Duodenal mucosa (tissue), 2 donors: ENCODE results near the gene PKNOX2.
"Not testable (repeated sequence)": the region's sequence is repeated elsewhere in the genome, so short reads cannot be mapped to it uniquely, and the experiment has no call there.

Experiments used
- H3K27ac ChIP-seq: one replicate; pipeline ENCODE4 v1.7.0; 2013; ENCODE audit warnings: low read depth, low read length
- H3K27me3 ChIP-seq, 2 donors: one replicate each; pipeline ENCODE4 v1.7.0; 2013; ENCODE audit warnings: low read length in 2 of 2, control low read depth in 1 of 2; ENCODE audit not compliant: insufficient read depth in 2 of 2, control insufficient read depth in 1 of 2
- H3K36me3 ChIP-seq, 2 donors: one replicate each; pipeline ENCODE4 v1.7.0; 2013; ENCODE audit warnings: low read length in 2 of 2, control low read depth in 1 of 2; ENCODE audit not compliant: insufficient read depth in 2 of 2, control insufficient read depth in 1 of 2
- H3K4me1 ChIP-seq, 2 donors: one replicate each; pipeline ENCODE4 v1.7.0; 2013; ENCODE audit warnings: low read length in 2 of 2, control low read depth in 1 of 2; ENCODE audit not compliant: insufficient read depth in 2 of 2, control insufficient read depth in 1 of 2
- H3K4me3 ChIP-seq, 2 donors: one replicate each; pipeline ENCODE4 v1.7.0; 2013; ENCODE audit warnings: low read length in 2 of 2, low read depth in 1 of 2
- H3K9ac ChIP-seq, 2 donors: one replicate each; pipeline ENCODE4 v1.7.0; 2013; ENCODE audit warnings: low read length in 2 of 2, low read depth in 1 of 2
- H3K9me3 ChIP-seq, 2 donors: one replicate each; pipeline ENCODE4 v1.7.0; 2013; ENCODE audit warnings: low read length in 2 of 2, control low read depth in 1 of 2; ENCODE audit not compliant: control insufficient read depth in 1 of 2

The PKNOX2 gene

DNA sequence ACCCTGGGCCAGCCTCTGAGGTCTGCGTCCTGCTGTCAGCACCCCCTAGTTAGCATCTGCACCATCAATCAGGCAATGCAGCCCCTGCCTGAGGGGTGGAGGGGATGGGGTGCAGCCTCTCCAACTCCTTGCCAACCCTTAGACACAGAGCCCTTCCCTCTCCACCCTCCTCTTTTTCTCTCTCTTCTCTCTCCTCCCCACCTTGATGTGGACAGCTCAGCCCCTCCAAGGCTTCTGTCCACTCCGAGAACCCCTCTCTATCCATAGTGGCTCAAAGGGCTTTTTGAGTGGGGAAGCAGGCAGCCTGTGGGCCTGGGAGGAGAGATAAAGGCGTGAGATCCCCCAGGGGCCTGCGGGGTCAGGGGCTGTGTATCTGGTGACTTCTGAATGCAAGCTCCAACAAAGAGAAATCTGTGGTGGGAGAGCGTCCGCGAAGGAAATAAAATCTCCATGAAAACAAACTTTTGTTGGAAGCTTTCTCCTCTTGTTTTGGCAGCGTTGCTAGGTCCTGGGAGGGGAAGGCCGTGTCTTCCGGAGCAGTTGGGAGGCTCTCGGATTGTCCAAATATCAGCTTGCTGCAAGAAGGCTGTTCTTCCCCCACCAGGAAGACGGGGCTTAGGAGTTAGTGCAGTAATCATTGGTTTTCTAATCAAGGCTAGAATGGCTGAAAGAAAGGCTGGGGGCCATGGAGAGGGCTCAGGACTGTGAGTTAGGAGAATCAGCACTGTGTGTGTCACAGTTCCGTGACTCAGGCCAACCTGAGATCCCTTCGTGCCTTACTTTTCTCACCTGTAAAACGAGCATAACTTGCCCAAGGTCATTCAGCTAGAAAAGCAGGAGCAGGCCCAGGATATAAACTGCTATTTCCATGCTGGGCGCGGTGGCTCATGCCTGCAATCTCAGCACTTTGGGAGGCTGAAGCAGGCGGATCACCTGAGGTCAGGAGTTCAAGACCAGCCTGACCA lies 50.3 kb downstream of the PKNOX2 start:
- H3K9me3 ChIP-seq = no peaks in the 10 kb centered on the region
- no peak overlapping the region for H3K27ac ChIP-seq
- H3K36me3 ChIP-seq = no peaks in the 10 kb centered on the region
- H3K27me3 ChIP-seq = no peaks in the 10 kb centered on the region
- no peak overlapping the region for H3K9ac ChIP-seq
- peaks cover 0 to 13% of the 10 kb centered on the region in 2 donors for H3K4me1 ChIP-seq
- H3K4me3 ChIP-seq = no peak overlapping the region

- H3K9ac ChIP-seq = no peak overlapping the region
- H3K27ac ChIP-seq = no peak overlapping the region
- no peaks in the 10 kb centered on the region for H3K9me3 ChIP-seq
- no peaks in the 10 kb centered on the region for H3K27me3 ChIP-seq
- H3K36me3 ChIP-seq = no peaks in the 10 kb centered on the region
- H3K4me3 ChIP-seq = no peak overlapping the region
- peaks cover 0 to 13% of the 10 kb centered on the region in 2 donors for H3K4me1 ChIP-seq
Observed at GRCh38 chr11:125215976-125216375, 51.4 kb downstream of the PKNOX2 start.

DNA sequence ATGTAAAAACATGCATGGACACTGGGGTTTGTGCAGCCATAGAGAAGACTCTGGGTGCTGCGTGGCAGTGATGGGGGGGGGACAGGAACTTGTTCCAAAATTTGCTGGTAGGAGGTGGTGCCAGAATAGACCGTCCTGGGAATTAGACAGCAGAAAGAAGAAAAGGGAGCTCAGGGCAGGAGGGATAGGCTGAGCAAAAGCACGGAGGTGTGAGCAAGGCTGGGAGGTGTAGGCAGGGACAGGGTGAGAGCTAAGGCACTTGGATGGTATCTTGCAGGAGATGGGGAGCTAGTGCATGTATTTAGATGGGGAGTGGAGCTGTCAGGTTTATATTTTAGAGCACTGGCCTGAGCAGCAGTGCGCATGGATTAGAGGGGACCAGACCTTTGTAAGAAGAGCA lies 53.8 kb downstream of the PKNOX2 start:
- Histone ChIP-seq H3K27ac (no peak overlapping the region), H3K4me1 (peaks cover 0 to 13% of the 10 kb centered on the region in 2 donors), H3K36me3 (no peaks in the 10 kb centered on the region), H3K27me3 (no peaks in the 10 kb centered on the region), H3K9ac (no peak overlapping the region), H3K9me3 (no peaks in the 10 kb centered on the region), H3K4me3 (no peak overlapping the region)

DNA sequence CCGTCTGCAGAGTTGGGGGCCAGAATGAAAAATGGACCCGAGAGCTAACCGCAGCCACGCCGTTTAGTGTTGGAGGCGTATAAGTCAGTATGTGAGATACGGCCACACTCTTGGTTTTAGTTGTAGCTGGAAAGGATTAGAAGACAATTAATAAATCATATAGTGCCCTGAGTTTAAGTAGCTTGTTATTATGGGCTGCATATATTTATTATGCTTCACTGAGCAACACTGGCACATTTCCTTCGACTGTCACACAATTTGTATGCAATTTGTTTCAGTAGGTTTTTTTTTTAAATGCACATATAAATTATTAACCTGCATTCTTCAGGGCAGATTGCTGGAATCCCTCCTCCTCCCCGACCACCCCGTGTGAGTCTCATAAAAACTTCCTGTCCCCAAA lies 56.9 kb downstream of the PKNOX2 start:
- no peak overlapping the region for H3K27ac ChIP-seq
- H3K9me3 ChIP-seq = no peaks in the 10 kb centered on the region
- H3K27me3 ChIP-seq = no peaks in the 10 kb centered on the region
- H3K4me3 ChIP-seq = no peak overlapping the region
- no peaks in the 10 kb centered on the region for H3K36me3 ChIP-seq
- no peak overlapping the region for H3K9ac ChIP-seq
- H3K4me1 ChIP-seq = peaks cover 0 to 3% of the 10 kb centered on the region in 2 donors

DNA sequence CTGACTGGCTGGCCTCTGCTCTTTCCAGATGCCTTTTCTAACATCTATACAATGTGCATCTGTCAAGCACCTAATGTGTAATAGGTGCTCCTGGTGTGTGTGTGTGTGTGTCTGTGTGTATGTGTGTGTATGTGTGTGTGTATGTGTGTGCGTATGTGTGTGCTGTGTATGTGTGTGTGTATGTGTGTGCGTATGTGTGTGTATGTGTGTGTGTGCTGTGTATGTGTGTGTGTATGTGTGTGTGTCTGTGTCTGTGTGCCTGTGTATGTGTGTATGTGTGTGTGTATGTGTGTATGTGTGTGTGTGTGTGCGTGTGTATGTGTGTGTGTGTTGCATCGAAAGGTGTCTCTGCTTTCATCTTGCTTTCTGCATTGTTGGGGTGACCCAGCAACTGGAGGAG lies 57.9 kb downstream of the PKNOX2 start:
- no peak overlapping the region for H3K9ac ChIP-seq
- no peaks in the 10 kb centered on the region for H3K27me3 ChIP-seq
- H3K4me3 ChIP-seq = no peak overlapping the region
- H3K9me3 ChIP-seq = no peaks in the 10 kb centered on the region
- no peak overlapping the region for H3K27ac ChIP-seq
- H3K4me1 ChIP-seq = no peaks in the 10 kb centered on the region
- H3K36me3 ChIP-seq = no peaks in the 10 kb centered on the region

DNA sequence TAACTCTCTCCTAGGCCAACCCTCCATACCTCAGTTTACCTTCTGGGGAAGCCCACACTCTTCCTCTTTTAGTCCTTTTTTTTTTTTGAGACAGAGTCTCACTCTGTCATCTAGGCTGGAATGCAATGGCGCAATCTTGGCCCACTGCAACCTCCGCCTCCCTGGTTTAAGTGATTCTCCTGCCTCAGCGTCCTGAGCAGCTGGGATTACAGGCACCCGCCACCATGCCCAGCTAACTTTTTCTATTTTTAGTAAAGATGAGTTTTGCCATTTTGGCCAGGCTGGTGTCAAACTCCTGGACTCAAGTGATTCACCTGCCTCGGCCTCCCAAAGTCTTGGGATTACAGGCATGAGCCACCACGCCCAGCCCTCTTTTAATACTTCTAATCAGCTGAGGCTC lies 58.6 kb downstream of the PKNOX2 start:
- H3K9ac ChIP-seq, H3K36me3 ChIP-seq, H3K4me1 ChIP-seq, H3K9me3 ChIP-seq, H3K27me3 ChIP-seq, H3K4me3 ChIP-seq, H3K27ac ChIP-seq: not testable (repeated sequence)

DNA sequence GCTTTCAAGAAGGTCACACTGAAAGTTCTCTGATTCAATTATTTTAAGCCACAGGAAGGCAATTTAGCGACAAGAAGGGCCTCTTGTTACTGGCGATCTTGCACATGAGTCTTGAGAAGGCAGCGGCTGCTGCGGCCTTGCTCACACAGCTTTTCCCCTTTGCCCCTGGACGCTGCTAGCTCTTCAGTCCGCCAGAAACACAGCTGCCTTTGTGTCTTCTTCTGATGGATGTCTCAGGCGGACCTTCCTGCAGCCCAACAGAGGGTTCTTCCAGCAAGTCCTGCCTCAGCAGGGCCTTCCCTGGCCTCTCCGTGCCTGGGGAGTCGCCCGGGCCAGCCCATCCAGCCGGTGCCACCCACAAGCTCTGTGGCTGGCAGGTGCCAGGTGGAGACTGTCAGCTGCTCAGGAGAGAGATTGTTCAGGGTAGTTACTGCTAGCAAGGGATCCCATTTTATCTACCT lies 59.4 kb downstream of the PKNOX2 start:
- no peak overlapping the region for H3K27ac ChIP-seq
- no peaks in the 10 kb centered on the region for H3K36me3 ChIP-seq
- no peak overlapping the region for H3K4me3 ChIP-seq
- H3K9me3 ChIP-seq = no peaks in the 10 kb centered on the region
- H3K27me3 ChIP-seq = peaks cover 0 to under 1% of the 10 kb centered on the region in 2 donors
- no peaks in the 10 kb centered on the region for H3K4me1 ChIP-seq
- H3K9ac ChIP-seq = no peak overlapping the region

DNA sequence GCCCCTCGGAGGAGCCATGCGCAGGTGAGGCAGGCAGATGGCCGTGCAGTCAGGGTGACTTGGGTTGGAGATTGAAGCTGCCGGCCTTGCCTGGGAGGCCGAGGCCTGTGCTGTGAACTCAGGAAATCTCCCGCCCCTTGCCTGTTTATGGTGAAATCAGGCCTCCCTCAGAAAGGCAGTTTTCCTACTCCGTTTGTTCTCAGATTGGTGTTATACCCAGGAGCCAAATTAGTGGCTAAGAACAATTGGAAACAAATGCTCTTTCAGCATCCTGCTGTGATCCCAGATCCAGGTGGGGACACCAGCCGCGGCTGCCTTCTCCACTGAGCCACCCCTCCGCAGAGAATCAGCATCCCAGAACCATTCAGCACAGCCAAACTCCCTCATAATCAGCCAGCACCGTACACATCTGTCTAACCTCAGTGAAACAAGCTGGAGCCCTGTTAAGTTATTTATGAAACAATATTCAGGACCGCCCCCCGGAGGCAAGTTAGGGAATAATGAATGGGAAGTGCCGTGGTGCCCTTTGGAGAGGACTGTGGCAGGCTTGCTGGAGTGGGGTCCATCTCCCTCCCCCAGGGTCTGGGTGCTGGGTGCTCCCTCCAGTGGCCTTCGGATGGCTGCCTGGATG lies 60.0 kb downstream of the PKNOX2 start:
- no peaks in the 10 kb centered on the region for H3K9me3 ChIP-seq
- no peak overlapping the region for H3K9ac ChIP-seq
- H3K27me3 ChIP-seq = peaks cover 0 to 3% of the 10 kb centered on the region in 2 donors
- no peak overlapping the region for H3K27ac ChIP-seq
- H3K4me3 ChIP-seq = no peak overlapping the region
- no peaks in the 10 kb centered on the region for H3K36me3 ChIP-seq
- no peaks in the 10 kb centered on the region for H3K4me1 ChIP-seq

GRCh38 chr11:125225401-125225800 lies 60.9 kb downstream of the PKNOX2 start:
- H3K9ac ChIP-seq = no peak overlapping the region
- no peak overlapping the region for H3K4me3 ChIP-seq
- no peak overlapping the region for H3K27ac ChIP-seq
- H3K27me3 ChIP-seq = peaks cover 0 to 3% of the 10 kb centered on the region in 2 donors
- H3K36me3 ChIP-seq = no peaks in the 10 kb centered on the region
- H3K4me1 ChIP-seq = no peaks in the 10 kb centered on the region
- no peaks in the 10 kb centered on the region for H3K9me3 ChIP-seq

DNA sequence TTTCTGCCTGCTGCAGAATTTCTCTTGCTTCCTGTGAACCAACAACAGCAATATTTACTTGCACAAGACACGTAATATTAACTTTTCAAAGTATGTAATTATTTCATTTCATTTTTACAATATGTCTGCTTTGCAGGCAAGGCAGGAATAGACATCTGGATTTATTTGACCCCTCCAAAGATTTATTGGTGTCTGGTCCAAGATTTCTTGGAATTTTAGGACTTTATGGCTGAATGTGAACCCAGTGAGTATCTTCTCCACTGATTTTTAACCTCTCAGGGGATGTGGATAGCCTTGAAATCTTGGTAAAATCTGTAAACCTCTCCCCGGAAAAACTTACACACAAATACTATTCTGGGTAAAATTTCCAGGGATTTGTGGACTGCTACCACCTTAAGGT lies 61.5 kb downstream of the PKNOX2 start:
- no peaks in the 10 kb centered on the region for H3K36me3 ChIP-seq
- H3K27ac ChIP-seq = no peak overlapping the region
- H3K4me1 ChIP-seq = no peaks in the 10 kb centered on the region
- no peak overlapping the region for H3K4me3 ChIP-seq
- H3K9me3 ChIP-seq = no peaks in the 10 kb centered on the region
- H3K27me3 ChIP-seq = peaks cover 0 to 3% of the 10 kb centered on the region in 2 donors
- no peak overlapping the region for H3K9ac ChIP-seq
